ENCODE results near the gene HOXA11. TPM values are rescaled to one million over a fixed set of nuclear protein-coding genes. Genes with fewer than 3 reads are reported as not detected.

Gene HOXA11
- total and polyA plus RNA-seq, 10 of the 15 experiments (the other 5 are each of a cell fraction or from before 2014, with no cell fraction given) = not detected

DNA sequence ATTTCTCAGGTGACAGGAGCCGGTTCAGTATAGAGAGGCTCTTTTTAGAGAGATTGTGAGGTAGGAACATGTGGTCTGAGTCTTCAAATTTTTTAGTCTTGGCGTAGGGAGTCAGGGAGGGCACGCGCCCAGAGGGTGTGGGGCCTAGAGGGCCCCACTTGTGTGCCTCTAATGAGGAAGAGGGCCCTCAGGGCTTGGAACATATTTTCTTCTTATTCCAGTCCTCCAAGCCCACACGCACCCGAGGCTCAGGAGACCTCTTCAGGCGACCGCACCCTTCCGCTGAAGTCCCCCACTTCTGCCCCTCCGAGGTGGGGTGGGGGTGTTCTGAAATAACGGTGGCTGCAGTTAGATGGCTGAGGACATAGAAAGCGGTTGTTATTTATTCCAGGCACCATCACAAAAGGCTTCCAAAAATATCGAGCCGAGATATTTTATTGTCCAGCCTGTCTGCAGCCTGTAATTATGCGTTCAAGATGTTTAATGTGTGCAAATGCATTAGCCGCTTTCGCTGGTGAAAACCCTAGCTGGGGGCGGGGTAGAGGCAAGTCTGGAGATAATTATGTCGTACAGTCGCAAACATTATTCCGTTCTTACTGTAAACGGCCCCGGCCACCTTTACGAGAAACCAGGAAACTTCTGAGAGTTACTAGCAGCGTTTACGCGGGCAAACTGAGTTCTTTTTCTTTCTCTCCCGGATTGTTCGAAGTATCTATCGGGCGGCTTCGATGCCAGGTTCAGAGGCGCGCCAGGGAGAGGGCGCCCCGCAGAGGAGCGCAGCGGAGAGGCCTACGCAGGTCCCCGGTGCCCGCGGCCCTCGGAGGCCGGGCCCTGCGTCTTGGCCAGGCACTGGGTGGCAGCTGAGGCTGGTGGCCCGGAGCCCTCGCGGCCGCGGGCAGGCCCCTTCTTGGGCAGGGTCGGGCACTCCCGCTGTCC lies 27.7 kb upstream of the HOXA11 start:
- Histone ChIP-seq H3K79me2 (ENCODE audit: control insufficient read depth, insufficient read depth, low read length) (no peaks in the 10 kb centered on the region), H3K27me3 (replicated peaks in 1 of 2; ENCODE audit: control insufficient read depth in 2 of 2, insufficient read depth in 2 of 2, low read length in 1 of 2) (peaks cover 1 to 16% of the 10 kb centered on the region in 2 experiments), H3K4me1 (ENCODE audit: control insufficient read depth, insufficient read depth, low read length) (no peaks in the 10 kb centered on the region), H3K9me3 (replicated peaks; ENCODE audit: control insufficient read depth, insufficient read depth, low read length) (no peaks in the 10 kb centered on the region), H3K4me2 (ENCODE audit: control insufficient read depth, insufficient read depth) (no peak overlapping the region), H2AFZ (ENCODE audit: control insufficient read depth, low read depth, low read length) (no peak overlapping the region), H4K20me1 (ENCODE audit: control insufficient read depth, insufficient read depth) (no peaks in the 10 kb centered on the region; the same call in 1 of the 2 replicates), H3K9ac (ENCODE audit: control insufficient read depth, insufficient read depth, low read length) (no peak overlapping the region), H3K27ac (ENCODE audit: control insufficient read depth, insufficient read depth) (no peak overlapping the region), H3K36me3 (ENCODE audit: control insufficient read depth in 2 of 2, insufficient read depth in 2 of 2, low read length in 1 of 2) (no peaks in the 10 kb centered on the region), H3K4me3 (no peak overlapping the region)
- ChIA-PET POLR2A (no interaction called here), CTCF (no interaction called here), RAD21 (ENCODE audit: unreplicated experiment) (no interaction called here), SMC1A (ENCODE audit: uncharacterized antibody, unreplicated experiment) (interaction anchor here (0.6 kb wide), 1 partner anchor 10 kb away, joined by 4 read pairs; no protein-coding TSS in a partner anchor)
- FAIRE-seq = no peak
- 25% methylated on average over 49 of the region's 52 CpGs for WGBS (ENCODE audit: insufficient coverage, insufficient replicate concordance, low lambda C conversion rate, missing lambda C conversion rate)
- TF ChIP-seq, protein P1, sequence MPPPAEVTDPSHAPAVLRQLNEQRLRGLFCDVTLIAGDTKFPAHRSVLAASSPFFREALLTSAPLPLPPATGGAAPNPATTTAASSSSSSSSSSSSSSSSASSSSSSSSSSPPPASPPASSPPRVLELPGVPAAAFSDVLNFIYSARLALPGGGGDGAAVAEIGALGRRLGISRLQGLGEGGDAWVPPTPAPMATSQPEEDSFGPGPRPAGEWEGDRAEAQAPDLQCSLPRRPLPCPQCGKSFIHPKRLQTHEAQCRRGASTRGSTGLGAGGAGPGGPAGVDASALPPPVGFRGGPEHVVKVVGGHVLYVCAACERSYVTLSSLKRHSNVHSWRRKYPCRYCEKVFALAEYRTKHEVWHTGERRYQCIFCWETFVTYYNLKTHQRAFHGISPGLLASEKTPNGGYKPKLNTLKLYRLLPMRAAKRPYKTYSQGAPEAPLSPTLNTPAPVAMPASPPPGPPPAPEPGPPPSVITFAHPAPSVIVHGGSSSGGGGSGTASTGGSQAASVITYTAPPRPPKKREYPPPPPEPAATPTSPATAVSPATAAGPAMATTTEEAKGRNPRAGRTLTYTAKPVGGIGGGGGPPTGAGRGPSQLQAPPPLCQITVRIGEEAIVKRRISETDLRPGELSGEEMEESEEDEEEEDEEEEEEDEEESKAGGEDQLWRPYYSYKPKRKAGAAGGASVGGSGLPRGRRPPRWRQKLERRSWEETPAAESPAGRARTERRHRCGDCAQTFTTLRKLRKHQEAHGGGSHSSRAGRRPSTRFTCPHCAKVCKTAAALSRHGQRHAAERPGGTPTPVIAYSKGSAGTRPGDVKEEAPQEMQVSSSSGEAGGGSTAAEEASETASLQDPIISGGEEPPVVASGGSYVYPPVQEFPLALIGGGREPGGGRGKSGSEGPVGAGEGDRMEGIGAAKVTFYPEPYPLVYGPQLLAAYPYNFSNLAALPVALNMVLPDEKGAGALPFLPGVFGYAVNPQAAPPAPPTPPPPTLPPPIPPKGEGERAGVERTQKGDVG (CRISPR knock-in tag; IDR thresholded peaks at IDR 0.05) = no peak
- TF ChIP-seq RCOR1 (conservative IDR thresholded peaks at IDR 0.05; ENCODE audit: low read depth, low read length) = no peak
- TF ChIP-seq KLF5 (IDR thresholded peaks at IDR 0.05; ENCODE audit: partially characterized antibody) = no peak
- TF ChIP-seq RUNX3 (IDR thresholded peaks at IDR 0.05; ENCODE audit: low read length) = no peak
- TF ChIP-seq HDGF (IDR thresholded peaks at IDR 0.05) = no peak
- TF ChIP-seq NFYB (IDR thresholded peaks at IDR 0.05; ENCODE audit: insufficient read depth, low read depth, low read length) = no peak
- no peak for TF ChIP-seq ZNF217 (IDR thresholded peaks at IDR 0.05)
- TF ChIP-seq ZNF24 (IDR thresholded peaks at IDR 0.05) = no peak
- no peak for TF ChIP-seq NR2F1 (conservative IDR thresholded peaks at IDR 0.05)
- TF ChIP-seq HCFC1 (IDR thresholded peaks at IDR 0.05; ENCODE audit: low read length) = no peak
- no peak for TF ChIP-seq SUZ12 (IDR thresholded peaks at IDR 0.05; ENCODE audit: unreplicated experiment)
- TF ChIP-seq NFXL1 (IDR thresholded peaks at IDR 0.05; ENCODE audit: borderline replicate concordance) = no peak
- TF ChIP-seq, protein P2, sequence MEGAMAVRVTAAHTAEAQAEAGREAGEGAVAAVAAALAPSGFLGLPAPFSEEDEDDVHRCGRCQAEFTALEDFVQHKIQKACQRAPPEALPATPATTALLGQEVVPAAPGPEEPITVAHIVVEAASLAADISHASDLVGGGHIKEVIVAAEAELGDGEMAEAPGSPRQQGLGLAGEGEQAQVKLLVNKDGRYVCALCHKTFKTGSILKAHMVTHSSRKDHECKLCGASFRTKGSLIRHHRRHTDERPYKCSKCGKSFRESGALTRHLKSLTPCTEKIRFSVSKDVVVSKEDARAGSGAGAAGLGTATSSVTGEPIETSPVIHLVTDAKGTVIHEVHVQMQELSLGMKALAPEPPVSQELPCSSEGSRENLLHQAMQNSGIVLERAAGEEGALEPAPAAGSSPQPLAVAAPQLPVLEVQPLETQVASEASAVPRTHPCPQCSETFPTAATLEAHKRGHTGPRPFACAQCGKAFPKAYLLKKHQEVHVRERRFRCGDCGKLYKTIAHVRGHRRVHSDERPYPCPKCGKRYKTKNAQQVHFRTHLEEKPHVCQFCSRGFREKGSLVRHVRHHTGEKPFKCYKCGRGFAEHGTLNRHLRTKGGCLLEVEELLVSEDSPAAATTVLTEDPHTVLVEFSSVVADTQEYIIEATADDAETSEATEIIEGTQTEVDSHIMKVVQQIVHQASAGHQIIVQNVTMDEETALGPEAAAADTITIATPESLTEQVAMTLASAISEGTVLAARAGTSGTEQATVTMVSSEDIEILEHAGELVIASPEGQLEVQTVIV (IDR thresholded peaks at IDR 0.05; ENCODE audit: borderline replicate concordance, partially characterized antibody) = no peak
- TF ChIP-seq ASH2L (IDR thresholded peaks at IDR 0.05; ENCODE audit: borderline replicate concordance, low read depth) = no peak
- TF ChIP-seq, protein P3, sequence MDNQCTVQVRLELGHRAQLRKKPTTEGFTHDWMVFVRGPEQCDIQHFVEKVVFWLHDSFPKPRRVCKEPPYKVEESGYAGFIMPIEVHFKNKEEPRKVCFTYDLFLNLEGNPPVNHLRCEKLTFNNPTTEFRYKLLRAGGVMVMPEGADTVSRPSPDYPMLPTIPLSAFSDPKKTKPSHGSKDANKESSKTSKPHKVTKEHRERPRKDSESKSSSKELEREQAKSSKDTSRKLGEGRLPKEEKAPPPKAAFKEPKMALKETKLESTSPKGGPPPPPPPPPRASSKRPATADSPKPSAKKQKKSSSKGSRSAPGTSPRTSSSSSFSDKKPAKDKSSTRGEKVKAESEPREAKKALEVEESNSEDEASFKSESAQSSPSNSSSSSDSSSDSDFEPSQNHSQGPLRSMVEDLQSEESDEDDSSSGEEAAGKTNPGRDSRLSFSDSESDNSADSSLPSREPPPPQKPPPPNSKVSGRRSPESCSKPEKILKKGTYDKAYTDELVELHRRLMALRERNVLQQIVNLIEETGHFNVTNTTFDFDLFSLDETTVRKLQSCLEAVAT (IDR thresholded peaks at IDR 0.05) = no peak
- DNase-seq (ENCODE audit: low read depth, low spot score) = no peak
- no TSS peak for BruUV-seq (replicated peaks)
- ATAC-seq = no peak
- in situ Hi-C loops (cut with MboI) = no loop called here
- intact Hi-C loops (cut with micrococcal nuclease; ENCODE audit: unreplicated experiment) = loop anchor here (5.0 kb wide), 1 partner anchor 365 kb away; no protein-coding TSS in a partner anchor
